NCI-H748 treated with DMSO at 0.1 percent for 48 hours (cell line): ENCODE data around the gene TRMT61B.

Experiments used
- DNase-seq: peaks from one replicate; lab custom pipeline; 2025; lab: John Stamatoyannopoulos, UW

Gene TRMT61B

GRCh38 chr2:28870146-28870891 is at the start of gene TRMT61B:
Gene TRMT61B, minus strand, starts transcription at chr2:28870309. Its CDS starts 32 bp downstream, at chr2:28870277.
- peak; percentile 75 for DNase-seq

GRCh38 chr2:28915939-28916338 is 45.8 kb upstream of the TRMT61B start:
- no peak for DNase-seq

- no peak for DNase-seq
These were observed 39.7 kb upstream of the TRMT61B start for GRCh38 chr2:28909655-28910353.

- DNase-seq = no peak
These were observed 38.1 kb upstream of the TRMT61B start for GRCh38 chr2:28908172-28908571.

- DNase-seq = no peak
These were observed 36.7 kb upstream of the TRMT61B start for GRCh38 chr2:28906821-28907220.

GRCh38 chr2:28906376-28906775 is 36.3 kb upstream of the TRMT61B start:
- DNase-seq = no peak

- no peak for DNase-seq
These were observed 35.4 kb upstream of the TRMT61B start for GRCh38 chr2:28905533-28905932.

GRCh38 chr2:28904802-28905457 is 34.8 kb upstream of the TRMT61B start:
- no peak for DNase-seq

- DNase-seq = no peak
These were observed 34.2 kb upstream of the TRMT61B start for GRCh38 chr2:28904295-28904694.

- no peak for DNase-seq
These were observed 32.5 kb upstream of the TRMT61B start for GRCh38 chr2:28902584-28902983.

- DNase-seq = no peak
These were observed 31.7 kb upstream of the TRMT61B start for GRCh38 chr2:28901841-28902240.

- no peak for DNase-seq
These were observed 31.1 kb upstream of the TRMT61B start for GRCh38 chr2:28901202-28901601.

GRCh38 chr2:28898048-28898447 is 27.9 kb upstream of the TRMT61B start:
- DNase-seq = no peak

- DNase-seq = no peak
These were observed 26.8 kb upstream of the TRMT61B start for GRCh38 chr2:28896906-28897305.

- DNase-seq = no peak
These were observed 25.2 kb upstream of the TRMT61B start for GRCh38 chr2:28895189-28895893.

GRCh38 chr2:28894470-28895188 is 24.5 kb upstream of the TRMT61B start, which contains the start of gene WDR43:
Gene WDR43, plus strand, starts transcription at chr2:28894667. Its CDS starts 32 bp downstream, at chr2:28894699.
- DNase-seq = peak; percentile 78

- no peak for DNase-seq
These were observed 23.4 kb upstream of the TRMT61B start for GRCh38 chr2:28893488-28893887.

GRCh38 chr2:28880193-28880592 is 10.1 kb upstream of the TRMT61B start:
- no peak for DNase-seq

GRCh38 chr2:28871620-28872019 is 1.5 kb upstream of the TRMT61B start:
- DNase-seq = no peak

GRCh38 chr2:28869494-28870145 is 489 bp downstream of the TRMT61B start:
- peak; percentile 10 for DNase-seq

GRCh38 chr2:28868611-28869010 is 1.5 kb downstream of the TRMT61B start:
- no peak for DNase-seq
